ENCODE results near the gene MOCS1.

MOCS1 gene

DNA sequence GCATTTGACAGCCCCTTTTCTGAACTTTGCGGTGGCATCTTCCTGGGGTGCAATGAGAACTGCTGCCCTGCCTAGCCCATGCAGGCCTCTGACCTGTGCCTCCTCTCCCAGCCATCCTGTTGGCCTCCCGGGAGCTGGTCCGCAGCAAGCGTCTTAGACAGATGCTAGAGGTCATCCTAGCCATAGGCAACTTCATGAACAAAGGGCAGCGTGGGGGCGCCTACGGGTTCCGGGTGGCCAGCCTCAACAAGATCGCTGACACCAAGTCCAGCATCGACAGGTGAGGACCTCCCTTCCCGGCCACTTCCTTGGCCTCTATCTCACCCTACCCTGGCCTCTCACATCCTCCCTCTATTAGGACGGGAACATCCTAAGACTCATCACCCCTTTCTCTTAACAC is 37.6 kb downstream of the MOCS1 start:
- Histone ChIP-seq H3K9me3 (ENCODE audit: control insufficient read depth, low read length) (no peaks in the 10 kb centered on the region), H3K4me1 (ENCODE audit: control insufficient read depth, insufficient read depth, low read length) (no peaks in the 10 kb centered on the region), H3K36me3 (ENCODE audit: control insufficient read depth, insufficient read depth, low read length) (no peaks in the 10 kb centered on the region), H3K27ac (ENCODE audit: insufficient read depth, low read depth, low read length, poor library complexity, severe bottlenecking) (no peak overlapping the region), H3K27me3 (ENCODE audit: control insufficient read depth, insufficient read depth, low read length, poor library complexity, severe bottlenecking) (no peaks in the 10 kb centered on the region), H3K4me3 (ENCODE audit: insufficient read depth, low read depth, low read length) (no peak overlapping the region)
- WGBS, 2 experiments: 90 to 91% methylated on average over 12 of the region's 12 CpGs

DNA sequence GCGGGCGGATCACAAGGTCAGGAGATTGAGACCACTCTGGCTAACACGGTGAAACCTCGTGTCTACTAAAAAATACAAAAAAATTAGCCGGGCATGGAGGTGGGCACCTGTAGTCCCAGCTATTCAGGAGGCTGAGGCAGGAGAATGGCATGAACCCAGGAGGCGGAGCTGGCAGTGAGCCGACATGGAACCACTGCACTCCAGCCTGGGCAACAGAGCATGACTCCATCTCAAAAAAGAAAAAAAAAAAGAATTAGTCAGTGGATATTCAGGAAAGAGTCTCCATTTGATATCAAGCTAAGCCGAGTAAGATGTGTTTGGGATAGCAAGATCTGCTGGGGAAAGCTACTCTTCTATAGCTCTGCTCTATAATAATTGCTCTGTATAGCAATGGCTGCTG is 41.0 kb downstream of the MOCS1 start:
- Histone ChIP-seq H3K4me3 (ENCODE audit: insufficient read depth, low read depth, low read length) (no peak overlapping the region), H3K27ac (ENCODE audit: insufficient read depth, low read depth, low read length, poor library complexity, severe bottlenecking) (no peak overlapping the region), H3K36me3 (ENCODE audit: control insufficient read depth, insufficient read depth, low read length) (no peaks in the 10 kb centered on the region), H3K4me1 (ENCODE audit: control insufficient read depth, insufficient read depth, low read length) (no peaks in the 10 kb centered on the region), H3K9me3 (ENCODE audit: control insufficient read depth, low read length) (no peaks in the 10 kb centered on the region), H3K27me3 (ENCODE audit: control insufficient read depth, insufficient read depth, low read length, poor library complexity, severe bottlenecking) (no peaks in the 10 kb centered on the region)
- WGBS, 2 experiments: 91 to 94% methylated on average over 8 of the region's 8 CpGs

- 54 to 56% methylated on average over 2 of the region's 2 CpGs for WGBS, 2 experiments
- no peak overlapping the region for H3K4me3 ChIP-seq (ENCODE audit: insufficient read depth, low read depth, low read length)
- no peaks in the 10 kb centered on the region for H3K36me3 ChIP-seq (ENCODE audit: control insufficient read depth, insufficient read depth, low read length)
- no peaks in the 10 kb centered on the region for H3K4me1 ChIP-seq (ENCODE audit: control insufficient read depth, insufficient read depth, low read length)
- no peaks in the 10 kb centered on the region for H3K27me3 ChIP-seq (ENCODE audit: control insufficient read depth, insufficient read depth, low read length, poor library complexity, severe bottlenecking)
- H3K9me3 ChIP-seq (ENCODE audit: control insufficient read depth, low read length): no peaks in the 10 kb centered on the region
- H3K27ac ChIP-seq (ENCODE audit: insufficient read depth, low read depth, low read length, poor library complexity, severe bottlenecking): no peak overlapping the region
These were observed 41.7 kb downstream of the MOCS1 start for GRCh38 chr6:39892490-39893129.

- Histone ChIP-seq H3K27me3 (ENCODE audit: control insufficient read depth, insufficient read depth, low read length, poor library complexity, severe bottlenecking) (no peaks in the 10 kb centered on the region), H3K4me1 (ENCODE audit: control insufficient read depth, insufficient read depth, low read length) (peaks cover 6% of the 10 kb centered on the region), H3K9me3 (ENCODE audit: control insufficient read depth, low read length) (no peaks in the 10 kb centered on the region), H3K4me3 (ENCODE audit: insufficient read depth, low read depth, low read length) (no peak overlapping the region), H3K36me3 (ENCODE audit: control insufficient read depth, insufficient read depth, low read length) (no peaks in the 10 kb centered on the region), H3K27ac (ENCODE audit: insufficient read depth, low read depth, low read length, poor library complexity, severe bottlenecking) (no peak overlapping the region)
- WGBS, 2 experiments: 69 to 74% methylated on average over 4 of the region's 4 CpGs
These were observed 42.3 kb downstream of the MOCS1 start for GRCh38 chr6:39891976-39892375.

DNA sequence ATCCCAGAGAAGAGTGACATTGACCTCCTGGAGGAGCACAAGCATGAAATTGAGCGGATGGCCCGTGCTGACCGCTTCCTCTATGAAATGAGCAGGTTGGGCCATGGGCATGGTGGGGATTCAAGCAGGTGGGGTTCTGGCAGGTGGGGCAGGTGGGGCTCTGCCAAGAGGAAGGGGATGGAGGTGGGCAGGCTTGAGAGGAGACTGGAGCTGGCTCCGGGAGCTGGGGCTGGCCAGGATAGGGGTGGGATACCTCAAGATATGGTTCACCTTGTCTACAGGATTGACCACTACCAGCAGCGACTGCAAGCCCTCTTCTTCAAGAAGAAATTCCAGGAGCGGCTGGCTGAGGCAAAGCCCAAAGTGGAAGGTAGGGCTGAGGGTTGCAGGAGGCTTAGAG is 42.9 kb downstream of the MOCS1 start:
- no peaks in the 10 kb centered on the region for H3K9me3 ChIP-seq (ENCODE audit: control insufficient read depth, low read length)
- H3K27me3 ChIP-seq (ENCODE audit: control insufficient read depth, insufficient read depth, low read length, poor library complexity, severe bottlenecking): no peaks in the 10 kb centered on the region
- peaks cover 6% of the 10 kb centered on the region for H3K4me1 ChIP-seq (ENCODE audit: control insufficient read depth, insufficient read depth, low read length)
- H3K27ac ChIP-seq (ENCODE audit: insufficient read depth, low read depth, low read length, poor library complexity, severe bottlenecking): no peak overlapping the region
- 91 to 93% methylated on average over 6 of the region's 6 CpGs for WGBS, 2 experiments
- no peaks in the 10 kb centered on the region for H3K36me3 ChIP-seq (ENCODE audit: control insufficient read depth, insufficient read depth, low read length)
- H3K4me3 ChIP-seq (ENCODE audit: insufficient read depth, low read depth, low read length): no peak overlapping the region

DNA sequence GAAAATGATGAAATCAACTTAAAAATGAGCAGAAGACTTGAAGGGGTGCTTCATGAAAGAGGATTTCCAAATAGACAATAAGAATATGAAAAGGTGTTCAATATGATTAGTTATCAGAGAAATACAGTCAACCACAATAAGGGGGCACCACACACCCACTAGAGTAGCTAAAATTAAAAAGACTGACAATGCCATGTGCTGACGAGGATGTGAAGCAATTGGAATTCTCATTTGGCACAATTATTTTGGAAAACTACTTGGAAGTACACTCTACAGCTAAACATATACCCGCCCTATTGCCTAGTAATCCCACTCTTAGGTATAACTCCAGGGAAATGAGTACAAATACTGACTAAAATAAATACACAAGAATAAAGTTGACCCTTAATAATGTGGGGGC is 45.0 kb downstream of the MOCS1 start:
- Histone ChIP-seq H3K27ac (ENCODE audit: insufficient read depth, low read depth, low read length, poor library complexity, severe bottlenecking) (no peak overlapping the region), H3K4me3 (ENCODE audit: insufficient read depth, low read depth, low read length) (no peak overlapping the region), H3K36me3 (ENCODE audit: control insufficient read depth, insufficient read depth, low read length) (no peaks in the 10 kb centered on the region), H3K4me1 (ENCODE audit: control insufficient read depth, insufficient read depth, low read length) (peaks cover 6% of the 10 kb centered on the region), H3K9me3 (ENCODE audit: control insufficient read depth, low read length) (no peaks in the 10 kb centered on the region), H3K27me3 (ENCODE audit: control insufficient read depth, insufficient read depth, low read length, poor library complexity, severe bottlenecking) (no peaks in the 10 kb centered on the region)
- 81 to 92% methylated on average over 1 to 2 of the region's 2 CpGs for WGBS, 2 experiments

- peaks cover 8% of the 10 kb centered on the region for H3K4me1 ChIP-seq (ENCODE audit: control insufficient read depth, insufficient read depth, low read length)
- no peaks in the 10 kb centered on the region for H3K27me3 ChIP-seq (ENCODE audit: control insufficient read depth, insufficient read depth, low read length, poor library complexity, severe bottlenecking)
- no peaks in the 10 kb centered on the region for H3K9me3 ChIP-seq (ENCODE audit: control insufficient read depth, low read length)
- peak overlapping the region; percentile 52 for H3K27ac ChIP-seq (ENCODE audit: insufficient read depth, low read depth, low read length, poor library complexity, severe bottlenecking)
- WGBS, 2 experiments: 70 to 71% methylated on average over 13 to 14 of the region's 14 CpGs
- H3K4me3 ChIP-seq (ENCODE audit: insufficient read depth, low read depth, low read length): no peak overlapping the region
- H3K36me3 ChIP-seq (ENCODE audit: control insufficient read depth, insufficient read depth, low read length): no peaks in the 10 kb centered on the region
These were observed 46.4 kb downstream of the MOCS1 start for GRCh38 chr6:39887692-39888450.

GRCh38 chr6:39886871-39887270 is 47.4 kb downstream of the MOCS1 start:
- Histone ChIP-seq H3K4me3 (ENCODE audit: insufficient read depth, low read depth, low read length) (no peak overlapping the region), H3K36me3 (ENCODE audit: control insufficient read depth, insufficient read depth, low read length) (no peaks in the 10 kb centered on the region), H3K9me3 (ENCODE audit: control insufficient read depth, low read length) (no peaks in the 10 kb centered on the region), H3K4me1 (ENCODE audit: control insufficient read depth, insufficient read depth, low read length) (peaks cover 9% of the 10 kb centered on the region), H3K27ac (ENCODE audit: insufficient read depth, low read depth, low read length, poor library complexity, severe bottlenecking) (no peak overlapping the region), H3K27me3 (ENCODE audit: control insufficient read depth, insufficient read depth, low read length, poor library complexity, severe bottlenecking) (no peaks in the 10 kb centered on the region)
- WGBS, 2 experiments: 69 to 82% methylated on average over 2 of the region's 2 CpGs

- no peaks in the 10 kb centered on the region for H3K9me3 ChIP-seq (ENCODE audit: control insufficient read depth, low read length)
- no peaks in the 10 kb centered on the region for H3K36me3 ChIP-seq (ENCODE audit: control insufficient read depth, insufficient read depth, low read length)
- peaks cover 9% of the 10 kb centered on the region for H3K4me1 ChIP-seq (ENCODE audit: control insufficient read depth, insufficient read depth, low read length)
- H3K27me3 ChIP-seq (ENCODE audit: control insufficient read depth, insufficient read depth, low read length, poor library complexity, severe bottlenecking): no peaks in the 10 kb centered on the region
- no peak overlapping the region for H3K4me3 ChIP-seq (ENCODE audit: insufficient read depth, low read depth, low read length)
- 91 to 95% methylated on average over 7 of the region's 7 CpGs for WGBS, 2 experiments
- H3K27ac ChIP-seq (ENCODE audit: insufficient read depth, low read depth, low read length, poor library complexity, severe bottlenecking): no peak overlapping the region
These were observed 48.6 kb downstream of the MOCS1 start for GRCh38 chr6:39885691-39886090.

DNA sequence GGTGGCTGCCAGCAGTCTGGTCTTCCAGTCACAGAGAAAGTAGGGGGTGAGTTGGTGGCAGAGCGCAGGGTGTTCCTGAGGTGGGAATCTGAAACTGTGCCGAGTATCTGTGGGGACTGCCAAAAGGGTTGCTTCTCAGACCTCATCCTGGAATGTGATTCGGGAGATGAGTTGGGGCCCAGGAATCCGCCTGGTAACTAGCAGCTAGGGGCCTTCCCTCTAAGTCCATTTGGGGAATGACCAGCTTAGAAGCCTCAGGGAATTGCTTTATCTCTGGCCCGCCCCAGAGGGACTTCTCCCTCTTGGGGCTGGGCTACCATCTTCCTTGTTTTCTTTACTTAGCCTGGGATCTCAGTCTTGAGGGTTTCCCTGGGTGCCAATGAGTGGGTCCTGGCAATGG is 49.6 kb downstream of the MOCS1 start:
- Histone ChIP-seq H3K36me3 (ENCODE audit: control insufficient read depth, insufficient read depth, low read length) (no peaks in the 10 kb centered on the region), H3K27me3 (ENCODE audit: control insufficient read depth, insufficient read depth, low read length, poor library complexity, severe bottlenecking) (no peaks in the 10 kb centered on the region), H3K27ac (ENCODE audit: insufficient read depth, low read depth, low read length, poor library complexity, severe bottlenecking) (no peak overlapping the region), H3K4me1 (ENCODE audit: control insufficient read depth, insufficient read depth, low read length) (peaks cover 9% of the 10 kb centered on the region), H3K9me3 (ENCODE audit: control insufficient read depth, low read length) (no peaks in the 10 kb centered on the region), H3K4me3 (ENCODE audit: insufficient read depth, low read depth, low read length) (no peak overlapping the region)
- WGBS, 2 experiments: 81 to 86% methylated on average over 5 of the region's 5 CpGs
